Upper lobe of left lung (tissue), 4 donors: ENCODE results near the gene SCGB1A1.

Experiments
- EP300 ChIP-seq, 4 donors: sonication (generic); formaldehyde crosslinking; IDR thresholded peaks; one replicate each; pipeline ENCODE4 v1.5.1; 2017; ENCODE audit warnings: antibody characterized with exemption in 4 of 4, control low read depth in 2 of 4
- POLR2A ChIP-seq, 4 donors: fragments of 450-650 bp; IDR thresholded peaks; one replicate each; pipeline ENCODE4 v1.5.1; 2016 to 2017; ENCODE audit warnings: antibody characterized with exemption in 4 of 4, mild to moderate bottlenecking in 2 of 4
- TF ChIP-seq, protein P1 (sequence below), 6 experiments: fragments of 450-650 bp in 4 of 6; fragments of 200-600 bp in 2 of 6; sonication (generic) in 2 of 6; IDR thresholded peaks; one replicate each; pipeline ENCODE4 v1.5.1; 2016 to 2019; ENCODE audit warnings: antibody characterized with exemption in 6 of 6

DNA sequence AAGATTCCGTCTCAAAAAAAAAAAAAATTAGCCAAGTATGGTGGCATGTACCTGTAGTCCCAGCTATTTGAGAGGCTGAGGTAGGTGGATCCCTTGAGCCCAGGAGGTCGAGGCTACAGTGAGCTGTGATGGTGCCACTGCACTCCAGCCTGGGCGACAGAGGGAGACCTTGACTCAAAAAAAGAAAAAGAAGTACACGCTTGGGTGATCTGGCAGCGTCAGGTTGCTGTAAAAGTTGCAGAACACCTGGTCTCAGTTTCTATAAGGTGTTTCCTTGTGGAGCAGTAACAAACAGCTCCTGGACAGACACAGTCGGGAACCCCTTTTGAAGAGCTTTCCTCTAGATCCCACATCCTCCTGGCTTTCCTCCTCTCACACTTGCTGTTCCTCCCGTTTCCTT, 45.8 kb downstream of the SCGB1A1 start:
- TF ChIP-seq, protein P1, sequence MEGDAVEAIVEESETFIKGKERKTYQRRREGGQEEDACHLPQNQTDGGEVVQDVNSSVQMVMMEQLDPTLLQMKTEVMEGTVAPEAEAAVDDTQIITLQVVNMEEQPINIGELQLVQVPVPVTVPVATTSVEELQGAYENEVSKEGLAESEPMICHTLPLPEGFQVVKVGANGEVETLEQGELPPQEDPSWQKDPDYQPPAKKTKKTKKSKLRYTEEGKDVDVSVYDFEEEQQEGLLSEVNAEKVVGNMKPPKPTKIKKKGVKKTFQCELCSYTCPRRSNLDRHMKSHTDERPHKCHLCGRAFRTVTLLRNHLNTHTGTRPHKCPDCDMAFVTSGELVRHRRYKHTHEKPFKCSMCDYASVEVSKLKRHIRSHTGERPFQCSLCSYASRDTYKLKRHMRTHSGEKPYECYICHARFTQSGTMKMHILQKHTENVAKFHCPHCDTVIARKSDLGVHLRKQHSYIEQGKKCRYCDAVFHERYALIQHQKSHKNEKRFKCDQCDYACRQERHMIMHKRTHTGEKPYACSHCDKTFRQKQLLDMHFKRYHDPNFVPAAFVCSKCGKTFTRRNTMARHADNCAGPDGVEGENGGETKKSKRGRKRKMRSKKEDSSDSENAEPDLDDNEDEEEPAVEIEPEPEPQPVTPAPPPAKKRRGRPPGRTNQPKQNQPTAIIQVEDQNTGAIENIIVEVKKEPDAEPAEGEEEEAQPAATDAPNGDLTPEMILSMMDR (IDR thresholded peaks at IDR 0.05): no peak
- no peak for TF ChIP-seq POLR2A (IDR thresholded peaks at IDR 0.05)
- TF ChIP-seq EP300 (IDR thresholded peaks at IDR 0.05): no peak
